Ascending aorta (tissue), 2 donors: ENCODE results near the gene RCSD1. TPM values are rescaled to one million over a fixed set of nuclear protein-coding genes. Genes with fewer than 3 reads are reported as not detected.

Experiments used
- DNase-seq, 2 donors: peaks; one replicate each; pipeline ENCODE4 v3.0.0-alpha.2; 2019; ENCODE audit warnings: low spot score in 2 of 2
- H3K27ac ChIP-seq, 2 donors: fragments of 200-600 bp; sonication (generic); one replicate each; pipeline ENCODE4 v1.5.1; 2016 to 2017; ENCODE audit warnings: mild to moderate bottlenecking in 1 of 2
- H3K27me3 ChIP-seq: fragments of 200-600 bp; sonication (generic); one replicate; pipeline ENCODE4 v1.5.1; 2017
- H3K36me3 ChIP-seq, 2 donors: fragments of 200-600 bp; sonication (generic); one replicate each; pipeline ENCODE4 v1.5.1; 2016
- H3K4me1 ChIP-seq, 2 donors: fragments of 200-600 bp; sonication (generic); one replicate each; pipeline ENCODE4 v1.5.1; 2016 to 2017; ENCODE audit warnings: mild to moderate bottlenecking in 1 of 2
- H3K4me3 ChIP-seq, 2 donors: fragments of 200-600 bp; sonication (generic); one replicate each; pipeline ENCODE4 v1.5.1; 2016 to 2017; ENCODE audit warnings: mild to moderate bottlenecking in 1 of 2
- H3K9me3 ChIP-seq, 2 donors: fragments of 200-600 bp; sonication (generic); one replicate each; pipeline ENCODE4 v1.5.1; 2016
- CTCF ChIP-seq, 3 experiments: fragments of 200-600 bp in 2 of 3; fragments of 450-650 bp in 1 of 3; sonication (generic) in 2 of 3; IDR thresholded peaks; one replicate each; pipeline ENCODE4 v1.5.1; 2016 to 2019; ENCODE audit warnings: antibody characterized with exemption in 3 of 3, mild to moderate bottlenecking in 1 of 3, moderate library complexity in 1 of 3
- intact Hi-C: fragments of 100-400 bp; cut with DNase I; formaldehyde crosslinking; loops from one replicate; pipeline ENCODE4 v1.15.1; 2023
- total RNA-seq: library from RNA; depleted of rRNA; stranded (reverse); fragments of >200 nt; gene quantifications from one replicate; pipeline ENCODE4 v1.1.0, GENCODE V29; 2016

Gene RCSD1
- total RNA-seq, 1 donor from 2014 or later = 36.8 TPM

GRCh38 chr1:167726008-167726407 is 96.0 kb downstream of the RCSD1 start:
- intact Hi-C loops = no loop called here
- Histone ChIP-seq H3K4me1 (peaks cover 1 to 30% of the 10 kb centered on the region in 2 donors), H3K27ac (no peak overlapping the region)

GRCh38 chr1:167728818-167729410 is 98.9 kb downstream of the RCSD1 start:
- Histone ChIP-seq H3K27ac (no peak overlapping the region), H3K36me3 (peaks cover 3 to 7% of the 10 kb centered on the region in 2 donors), H3K9me3 (no peaks in the 10 kb centered on the region), H3K4me1 (peaks cover 0 to 24% of the 10 kb centered on the region in 2 donors), H3K4me3 (no peak overlapping the region), H3K27me3 (no peaks in the 10 kb centered on the region)
- intact Hi-C loops = no loop called here
- no peak for DNase-seq
- no peak for TF ChIP-seq CTCF (IDR thresholded peaks at IDR 0.05)

More at GRCh38 chr1:167726008-167726407, 96.0 kb downstream of the RCSD1 start:
- Histone ChIP-seq H3K36me3 (peaks cover 3 to 7% of the 10 kb centered on the region in 2 donors), H3K27me3 (no peaks in the 10 kb centered on the region), H3K9me3 (no peaks in the 10 kb centered on the region), H3K4me3 (no peak overlapping the region)
- no peak for DNase-seq
- TF ChIP-seq CTCF (IDR thresholded peaks at IDR 0.05) = no peak

- Histone ChIP-seq H3K36me3 (peaks cover 3 to 7% of the 10 kb centered on the region in 2 donors), H3K4me3 (no peak overlapping the region), H3K4me1 (no peaks in the 10 kb centered on the region), H3K27ac (no peak overlapping the region), H3K9me3 (no peaks in the 10 kb centered on the region), H3K27me3 (no peaks in the 10 kb centered on the region)
- intact Hi-C loops = no loop called here
- DNase-seq = no peak
- TF ChIP-seq CTCF (IDR thresholded peaks at IDR 0.05) = no peak
These were observed 104.2 kb downstream of the RCSD1 start for GRCh38 chr1:167734227-167734626.

GRCh38 chr1:167734841-167735240 is 104.8 kb downstream of the RCSD1 start:
- Histone ChIP-seq H3K27me3 (no peaks in the 10 kb centered on the region), H3K27ac (no peak overlapping the region), H3K4me3 (no peak overlapping the region), H3K4me1 (peaks cover 0 to 3% of the 10 kb centered on the region in 2 donors), H3K36me3 (peaks cover 3 to 7% of the 10 kb centered on the region in 2 donors), H3K9me3 (no peaks in the 10 kb centered on the region)
- intact Hi-C loops = no loop called here
- no peak for TF ChIP-seq CTCF (IDR thresholded peaks at IDR 0.05)
- DNase-seq = no peak

- peaks cover 0 to 3% of the 10 kb centered on the region in 2 donors for H3K4me1 ChIP-seq
- no peak overlapping the region for H3K27ac ChIP-seq
- no peak overlapping the region for H3K4me3 ChIP-seq
- no peak for TF ChIP-seq CTCF (IDR thresholded peaks at IDR 0.05)
- no peaks in the 10 kb centered on the region for H3K36me3 ChIP-seq
- no peaks in the 10 kb centered on the region for H3K9me3 ChIP-seq
- intact Hi-C loops = no loop called here
- no peaks in the 10 kb centered on the region for H3K27me3 ChIP-seq
- DNase-seq = no peak
These were observed 107.1 kb downstream of the RCSD1 start for GRCh38 chr1:167737169-167737568.

GRCh38 chr1:167738158-167738557 is 108.1 kb downstream of the RCSD1 start:
- H3K4me3 ChIP-seq = no peak overlapping the region
- no peaks in the 10 kb centered on the region for H3K36me3 ChIP-seq
- peaks cover 0 to 3% of the 10 kb centered on the region in 2 donors for H3K4me1 ChIP-seq
- H3K27me3 ChIP-seq = no peaks in the 10 kb centered on the region
- intact Hi-C loops = no loop called here
- no peak for TF ChIP-seq CTCF (IDR thresholded peaks at IDR 0.05)
- no peak overlapping the region for H3K27ac ChIP-seq
- no peak for DNase-seq
- no peaks in the 10 kb centered on the region for H3K9me3 ChIP-seq
